T-helper 17 cell (primary cell): ENCODE results near the gene BAD. TPM values are rescaled to one million over a fixed set of nuclear protein-coding genes. Genes with fewer than 3 reads are reported as not detected.

Experiments
- ATAC-seq: fragments of 150-1000 bp; cut with Tn5 transposase; 2 replicates; pipeline ENCODE4 v1.10.0; 2021; ENCODE audit warnings: mild to moderate bottlenecking, moderate library complexity
- DNase-seq, 3 donors: peaks; one replicate each; pipeline versions ENCODE4 v3.0.0 to v3.0.0-alpha.2; 2020 to 2021
- H3K9me3 ChIP-seq: one replicate; pipeline ENCODE4 v1.7.0; 2013; ENCODE audit warnings: low read length, mild to moderate bottlenecking; ENCODE audit not compliant: control insufficient read depth, poor library complexity, severe bottlenecking
- H3K27ac Mint-ChIP-seq: one replicate; pipeline ENCODE4 v1.8.0; 2022; ENCODE audit warnings: mild to moderate bottlenecking, moderate library complexity, mixed read lengths
- H3K27me3 Mint-ChIP-seq: one replicate; pipeline ENCODE4 v1.8.0; 2022; ENCODE audit warnings: mixed read lengths
- H3K36me3 Mint-ChIP-seq: one replicate; pipeline ENCODE4 v1.8.0; 2022; ENCODE audit warnings: low read depth, mixed read lengths
- H3K4me1 Mint-ChIP-seq: one replicate; pipeline ENCODE4 v1.8.0; 2022; ENCODE audit warnings: mild to moderate bottlenecking, mixed read lengths
- H3K4me3 Mint-ChIP-seq: one replicate; pipeline ENCODE4 v1.8.0; 2022; ENCODE audit warnings: mild to moderate bottlenecking, moderate library complexity, mixed read lengths
- total RNA-seq, 4 donors: library from RNA in 2 of 4; stranded (reverse) in 2 of 4; gene quantifications; one replicate each; pipeline ENCODE4 v1.2.3 and lab custom pipeline; 2022 to 2026

BAD gene
- total RNA-seq, 2 donors from 2014 or later: 46.3 to 47.0 TPM

GRCh38 chr11:64287676-64288352 lies 3.3 kb upstream of the BAD start:
- Mint-ChIP-seq H3K27ac (peak overlapping the region; percentile 29), H3K27me3 (peaks cover 10% of the 10 kb centered on the region), H3K4me1 (peaks cover 22% of the 10 kb centered on the region), H3K4me3 (no peak overlapping the region), H3K36me3 (peaks cover 2% of the 10 kb centered on the region)
- DNase-seq (no peak), ATAC-seq (no peak)
- no peaks in the 10 kb centered on the region for H3K9me3 ChIP-seq

GRCh38 chr11:64286801-64287159 lies 2.3 kb upstream of the BAD start:
- Mint-ChIP-seq H3K27me3 (peaks cover 8% of the 10 kb centered on the region), H3K36me3 (peaks cover 2% of the 10 kb centered on the region), H3K4me3 (peak overlapping the region; percentile 85), H3K27ac (peak overlapping the region; percentile 95), H3K4me1 (peaks cover 23% of the 10 kb centered on the region)
- H3K9me3 ChIP-seq: no peaks in the 10 kb centered on the region
- ATAC-seq: no peak
- DNase-seq: no peak

GRCh38 chr11:64285885-64286800 lies 1.7 kb upstream of the BAD start:
- Mint-ChIP-seq H3K27me3 (peaks cover 8% of the 10 kb centered on the region), H3K27ac (peak overlapping the region; percentile 95), H3K4me3 (peak overlapping the region; percentile 89), H3K4me1 (peaks cover 24% of the 10 kb centered on the region), H3K36me3 (peaks cover 2% of the 10 kb centered on the region)
- ATAC-seq (no peak), DNase-seq (no peak)
- H3K9me3 ChIP-seq: no peaks in the 10 kb centered on the region

GRCh38 chr11:64284962-64285884 lies 758 bp upstream of the BAD start, which contains the start of gene GPR137:
TSS of gene GPR137 (plus strand) at chr11:64285848. CDS start at chr11:64286525, 677 bp downstream.
- H3K9me3 ChIP-seq: no peaks in the 10 kb centered on the region
- H3K36me3 Mint-ChIP-seq: no peaks in the 10 kb centered on the region
- peak within 1 kb of the TSS; percentile 89 for H3K4me3 Mint-ChIP-seq
- ATAC-seq: peak; percentile 80
- peak within 1 kb of the TSS; percentile 95 for H3K27ac Mint-ChIP-seq
- DNase-seq: peak; percentile 85 to 97 (median 88)
- peaks cover 20% of the 10 kb centered on the region for H3K4me1 Mint-ChIP-seq
- peaks cover under 1% of the 10 kb centered on the region for H3K27me3 Mint-ChIP-seq

GRCh38 chr11:64283092-64283491 lies 1.4 kb downstream of the BAD start:
- ATAC-seq: no peak
- Mint-ChIP-seq H3K27me3 (no peaks in the 10 kb centered on the region), H3K27ac (peak overlapping the region; percentile 94), H3K4me1 (peaks cover 20% of the 10 kb centered on the region), H3K4me3 (peak overlapping the region; percentile 21), H3K36me3 (peaks cover 4% of the 10 kb centered on the region)
- no peak for DNase-seq
- H3K9me3 ChIP-seq: no peaks in the 10 kb centered on the region

GRCh38 chr11:64281957-64282770 lies 2.3 kb downstream of the BAD start:
- peak overlapping the region; percentile 15 for H3K4me3 Mint-ChIP-seq

GRCh38 chr11:64278576-64279190 lies 5.8 kb downstream of the BAD start:
- Mint-ChIP-seq H3K4me3 (peak overlapping the region; percentile 28), H3K4me1 (peaks cover 7% of the 10 kb centered on the region), H3K36me3 (peaks cover 4% of the 10 kb centered on the region), H3K27ac (peak overlapping the region; percentile 86), H3K27me3 (no peaks in the 10 kb centered on the region)
- DNase-seq: no peak
- no peak for ATAC-seq
- no peaks in the 10 kb centered on the region for H3K9me3 ChIP-seq

More at GRCh38 chr11:64281957-64282770, 2.3 kb downstream of the BAD start:
- Mint-ChIP-seq H3K27ac (peak overlapping the region; percentile 94), H3K27me3 (no peaks in the 10 kb centered on the region), H3K36me3 (peaks cover 4% of the 10 kb centered on the region), H3K4me1 (peaks cover 20% of the 10 kb centered on the region)
- H3K9me3 ChIP-seq: no peaks in the 10 kb centered on the region
- DNase-seq (no peak), ATAC-seq (no peak)

GRCh38 chr11:64276653-64277431 lies 7.6 kb downstream of the BAD start:
- Mint-ChIP-seq H3K36me3 (peaks cover 4% of the 10 kb centered on the region), H3K27ac (no peak overlapping the region), H3K27me3 (no peaks in the 10 kb centered on the region), H3K4me1 (peaks cover 2% of the 10 kb centered on the region), H3K4me3 (no peak overlapping the region)
- no peaks in the 10 kb centered on the region for H3K9me3 ChIP-seq
- DNase-seq (no peak), ATAC-seq (no peak)

GRCh38 chr11:64275841-64276240 lies 8.6 kb downstream of the BAD start:
- H3K36me3 Mint-ChIP-seq: peaks cover 4% of the 10 kb centered on the region
- no peak for DNase-seq
- H3K4me1 Mint-ChIP-seq: no peaks in the 10 kb centered on the region

GRCh38 chr11:64275031-64275800 lies 9.2 kb downstream of the BAD start:
- H3K36me3 Mint-ChIP-seq: peaks cover 6% of the 10 kb centered on the region
- DNase-seq: no peak
- H3K4me3 Mint-ChIP-seq: no peak overlapping the region
- no peak overlapping the region for H3K27ac Mint-ChIP-seq
- no peaks in the 10 kb centered on the region for H3K9me3 ChIP-seq
- no peak for ATAC-seq
- no peaks in the 10 kb centered on the region for H3K27me3 Mint-ChIP-seq
- H3K4me1 Mint-ChIP-seq: peaks cover 4% of the 10 kb centered on the region

More at GRCh38 chr11:64275841-64276240, 8.6 kb downstream of the BAD start:
- Mint-ChIP-seq H3K4me3 (no peak overlapping the region), H3K27me3 (no peaks in the 10 kb centered on the region), H3K27ac (no peak overlapping the region)
- no peak for ATAC-seq
- H3K9me3 ChIP-seq: no peaks in the 10 kb centered on the region
